ENCODE results near the gene HINT3. TPM values are rescaled to one million over a fixed set of nuclear protein-coding genes. Genes with fewer than 3 reads are reported as not detected.

The HINT3 gene
- total RNA-seq, 1 donor from 2014 or later, result 11.8 TPM

DNA sequence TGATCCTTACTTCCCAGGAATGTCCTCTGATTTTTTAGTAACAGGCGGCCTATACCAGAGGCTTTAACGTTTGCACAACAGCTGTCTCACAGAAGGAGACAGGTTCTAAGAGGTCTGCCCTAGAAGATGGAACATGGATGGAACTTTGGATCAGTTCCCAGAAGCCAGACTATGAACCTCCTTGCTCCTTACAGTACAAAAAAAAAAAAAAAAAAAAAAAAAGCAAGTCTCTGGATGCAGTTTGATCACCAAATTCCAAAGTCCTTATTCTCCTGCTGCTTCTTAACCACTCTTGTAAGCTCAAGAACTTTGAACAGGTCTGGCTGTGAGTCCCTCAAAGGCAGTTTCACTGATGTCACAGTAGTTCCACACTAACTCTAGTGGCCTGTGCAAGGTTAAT lies 27.7 kb downstream of the HINT3 start:
- no peaks in the 10 kb centered on the region for H3K27me3 ChIP-seq (ENCODE audit: insufficient read depth, low read length)
- no peaks in the 10 kb centered on the region for H3K9me3 ChIP-seq (ENCODE audit: insufficient read depth, low read depth, low read length)
- Mint-ChIP-seq H3K9me3 (ENCODE audit: unreplicated experiment) (no peaks in the 10 kb centered on the region), H3K27me3 (ENCODE audit: low read depth, unreplicated experiment) (no peaks in the 10 kb centered on the region), H3K4me1 (ENCODE audit: low read depth, unreplicated experiment) (peaks cover 14% of the 10 kb centered on the region), H3K36me3 (ENCODE audit: low read depth, unreplicated experiment) (no peaks in the 10 kb centered on the region), H3K4me3 (ENCODE audit: unreplicated experiment) (no peak overlapping the region), H3K27ac (ENCODE audit: unreplicated experiment) (no peak overlapping the region)
- H3K79me2 ChIP-seq (ENCODE audit: insufficient read depth, low read length), result peaks cover 29% of the 10 kb centered on the region
- H4K20me1 ChIP-seq (ENCODE audit: insufficient read depth, low read length), result peaks cover 8% of the 10 kb centered on the region
- H3K4me1 ChIP-seq (ENCODE audit: insufficient read depth, low read length), result peaks cover 26% of the 10 kb centered on the region
- no peak for FAIRE-seq
- H3K4me2 ChIP-seq (ENCODE audit: low read length), result peak overlapping the region; percentile 70
- no peak overlapping the region for H3K4me3 ChIP-seq (ENCODE audit: insufficient read depth, low read depth, low read length)
- TF ChIP-seq, protein P1, sequence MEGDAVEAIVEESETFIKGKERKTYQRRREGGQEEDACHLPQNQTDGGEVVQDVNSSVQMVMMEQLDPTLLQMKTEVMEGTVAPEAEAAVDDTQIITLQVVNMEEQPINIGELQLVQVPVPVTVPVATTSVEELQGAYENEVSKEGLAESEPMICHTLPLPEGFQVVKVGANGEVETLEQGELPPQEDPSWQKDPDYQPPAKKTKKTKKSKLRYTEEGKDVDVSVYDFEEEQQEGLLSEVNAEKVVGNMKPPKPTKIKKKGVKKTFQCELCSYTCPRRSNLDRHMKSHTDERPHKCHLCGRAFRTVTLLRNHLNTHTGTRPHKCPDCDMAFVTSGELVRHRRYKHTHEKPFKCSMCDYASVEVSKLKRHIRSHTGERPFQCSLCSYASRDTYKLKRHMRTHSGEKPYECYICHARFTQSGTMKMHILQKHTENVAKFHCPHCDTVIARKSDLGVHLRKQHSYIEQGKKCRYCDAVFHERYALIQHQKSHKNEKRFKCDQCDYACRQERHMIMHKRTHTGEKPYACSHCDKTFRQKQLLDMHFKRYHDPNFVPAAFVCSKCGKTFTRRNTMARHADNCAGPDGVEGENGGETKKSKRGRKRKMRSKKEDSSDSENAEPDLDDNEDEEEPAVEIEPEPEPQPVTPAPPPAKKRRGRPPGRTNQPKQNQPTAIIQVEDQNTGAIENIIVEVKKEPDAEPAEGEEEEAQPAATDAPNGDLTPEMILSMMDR (IDR thresholded peaks at IDR 0.05; ENCODE audit: insufficient read depth, low read depth, low read length), result no peak
- no peak for TF ChIP-seq EZH2 (IDR thresholded peaks at IDR 0.05; ENCODE audit: insufficient read depth, low read length)
- no peak overlapping the region for H3K9ac ChIP-seq (ENCODE audit: low read length)
- H2AFZ ChIP-seq (ENCODE audit: low read depth, low read length), result no peak overlapping the region
- H3K36me3 ChIP-seq (ENCODE audit: insufficient read depth, low read length), result no peaks in the 10 kb centered on the region
- peak; percentile 76 for DNase-seq (ENCODE audit: low read depth)
- H3K27ac ChIP-seq (ENCODE audit: low read depth, low read length), result no peak overlapping the region

DNA sequence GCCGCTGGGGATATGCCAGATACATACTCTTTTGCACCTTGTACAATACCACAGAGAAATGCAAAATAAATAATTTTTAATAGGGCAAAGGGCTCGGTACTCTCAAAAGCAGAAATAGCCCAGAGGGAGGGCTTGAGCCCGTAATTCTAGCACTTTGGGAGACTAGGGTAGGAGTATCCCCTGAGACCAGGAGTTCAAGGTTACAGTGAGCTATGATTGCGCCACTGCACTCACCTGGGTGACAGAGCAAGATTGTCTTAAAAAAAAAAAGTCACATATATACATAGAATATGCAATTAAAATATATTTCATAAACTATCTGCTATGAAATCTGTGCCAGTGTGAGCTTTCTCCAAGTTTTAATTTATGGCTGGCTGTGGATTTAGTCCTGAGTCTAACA lies 29.0 kb downstream of the HINT3 start:
- Mint-ChIP-seq H3K27me3 (ENCODE audit: low read depth, unreplicated experiment) (no peaks in the 10 kb centered on the region), H3K4me1 (ENCODE audit: low read depth, unreplicated experiment) (peaks cover 20% of the 10 kb centered on the region), H3K27ac (ENCODE audit: unreplicated experiment) (no peak overlapping the region), H3K4me3 (ENCODE audit: unreplicated experiment) (peak overlapping the region; percentile 15), H3K9me3 (ENCODE audit: unreplicated experiment) (no peaks in the 10 kb centered on the region), H3K36me3 (ENCODE audit: low read depth, unreplicated experiment) (no peaks in the 10 kb centered on the region)
- no peak for DNase-seq (ENCODE audit: low read depth)
- peaks cover 16% of the 10 kb centered on the region for H4K20me1 ChIP-seq (ENCODE audit: insufficient read depth, low read length)
- no peak overlapping the region for H2AFZ ChIP-seq (ENCODE audit: low read depth, low read length)
- no peaks in the 10 kb centered on the region for H3K9me3 ChIP-seq (ENCODE audit: insufficient read depth, low read depth, low read length)
- no peaks in the 10 kb centered on the region for H3K27me3 ChIP-seq (ENCODE audit: insufficient read depth, low read length)
- no peak for FAIRE-seq
- no peaks in the 10 kb centered on the region for H3K36me3 ChIP-seq (ENCODE audit: insufficient read depth, low read length)
- H3K4me2 ChIP-seq (ENCODE audit: low read length), result peak overlapping the region; percentile 87
- peak overlapping the region; percentile 87 for H3K9ac ChIP-seq (ENCODE audit: low read length)
- H3K79me2 ChIP-seq (ENCODE audit: insufficient read depth, low read length), result peaks cover 41% of the 10 kb centered on the region
- H3K4me1 ChIP-seq (ENCODE audit: insufficient read depth, low read length), result peaks cover 26% of the 10 kb centered on the region
- TF ChIP-seq, protein P1 (IDR thresholded peaks at IDR 0.05; ENCODE audit: insufficient read depth, low read depth, low read length), result no peak
- TF ChIP-seq EZH2 (IDR thresholded peaks at IDR 0.05; ENCODE audit: insufficient read depth, low read length), result no peak
- H3K4me3 ChIP-seq (ENCODE audit: insufficient read depth, low read depth, low read length), result peak overlapping the region; percentile 85
- H3K27ac ChIP-seq (ENCODE audit: low read depth, low read length), result no peak overlapping the region

DNA sequence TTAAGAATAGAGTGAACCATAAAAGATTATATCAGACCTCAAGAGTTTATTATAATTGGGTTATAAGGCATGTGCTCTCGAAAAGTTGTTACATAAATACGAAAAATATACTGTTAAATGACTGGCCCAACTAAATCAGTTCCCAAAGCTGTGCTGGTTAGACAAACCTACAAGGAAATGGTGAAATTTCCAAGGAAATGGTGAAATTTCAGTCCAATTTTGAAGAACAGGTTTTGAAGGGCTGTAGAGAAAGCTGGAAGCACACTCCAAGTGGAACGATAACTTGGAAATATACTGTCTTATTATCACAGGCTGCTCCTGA lies 29.4 kb downstream of the HINT3 start:
- H3K27ac Mint-ChIP-seq (ENCODE audit: unreplicated experiment), result no peak overlapping the region
- H3K27ac ChIP-seq (ENCODE audit: low read depth, low read length), result peak overlapping the region; percentile 61

More for the DNA sequence above, 29.4 kb downstream of the HINT3 start:
- no peak for DNase-seq (ENCODE audit: low read depth)
- peak overlapping the region; percentile 87 for H3K9ac ChIP-seq (ENCODE audit: low read length)
- no peaks in the 10 kb centered on the region for H3K36me3 Mint-ChIP-seq (ENCODE audit: low read depth, unreplicated experiment)
- no peaks in the 10 kb centered on the region for H3K27me3 ChIP-seq (ENCODE audit: insufficient read depth, low read length)
- peaks cover 19% of the 10 kb centered on the region for H4K20me1 ChIP-seq (ENCODE audit: insufficient read depth, low read length)
- no peaks in the 10 kb centered on the region for H3K9me3 Mint-ChIP-seq (ENCODE audit: unreplicated experiment)
- FAIRE-seq, result no peak
- peak overlapping the region; percentile 85 for H3K4me3 ChIP-seq (ENCODE audit: insufficient read depth, low read depth, low read length)
- no peaks in the 10 kb centered on the region for H3K27me3 Mint-ChIP-seq (ENCODE audit: low read depth, unreplicated experiment)
- peaks cover 22% of the 10 kb centered on the region for H3K4me1 Mint-ChIP-seq (ENCODE audit: low read depth, unreplicated experiment)
- no peaks in the 10 kb centered on the region for H3K36me3 ChIP-seq (ENCODE audit: insufficient read depth, low read length)
- H3K4me1 ChIP-seq (ENCODE audit: insufficient read depth, low read length), result peaks cover 26% of the 10 kb centered on the region
- peaks cover 44% of the 10 kb centered on the region for H3K79me2 ChIP-seq (ENCODE audit: insufficient read depth, low read length)
- peak overlapping the region; percentile 87 for H3K4me2 ChIP-seq (ENCODE audit: low read length)
- peak overlapping the region; percentile 93 for H2AFZ ChIP-seq (ENCODE audit: low read depth, low read length)
- TF ChIP-seq EZH2 (IDR thresholded peaks at IDR 0.05; ENCODE audit: insufficient read depth, low read length), result no peak
- TF ChIP-seq, protein P1 (IDR thresholded peaks at IDR 0.05; ENCODE audit: insufficient read depth, low read depth, low read length), result no peak
- no peaks in the 10 kb centered on the region for H3K9me3 ChIP-seq (ENCODE audit: insufficient read depth, low read depth, low read length)
- H3K4me3 Mint-ChIP-seq (ENCODE audit: unreplicated experiment), result no peak overlapping the region

Measured in astrocyte (in vitro differentiated cells and primary cell).